Measurements from ENCODE around the gene OR5H1. TPM values are rescaled to one million over a fixed set of nuclear protein-coding genes. Genes with fewer than 3 reads are reported as not detected.

OR5H1 gene
- total RNA-seq, 1 experiment from 2014 or later: not detected

DNA sequence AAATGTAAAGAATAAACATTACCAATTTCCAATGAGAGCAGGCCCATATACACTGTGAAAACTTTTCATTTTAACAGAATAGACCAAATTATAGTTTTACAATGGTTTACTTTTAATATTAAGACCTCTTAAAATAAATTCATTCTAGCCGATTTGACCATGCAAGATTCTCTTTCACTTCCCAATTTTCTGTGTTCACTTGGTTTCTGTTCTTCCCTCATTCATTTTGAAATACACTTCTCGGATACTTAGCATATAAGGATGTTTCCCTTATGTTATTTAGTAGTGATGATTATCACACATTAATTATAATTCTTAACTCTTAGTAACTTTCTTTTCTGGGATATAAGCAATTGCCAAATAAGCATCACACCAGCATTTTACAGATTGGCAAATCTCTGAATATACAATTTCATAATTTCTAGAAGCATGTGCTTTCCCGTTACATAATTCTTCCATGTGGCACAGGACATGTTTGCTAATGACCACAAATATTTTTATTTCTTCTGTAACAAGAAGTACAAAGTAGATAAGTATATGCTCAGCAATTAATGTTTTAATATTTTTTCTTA is 49.9 kb downstream of the OR5H1 start:
- in situ Hi-C loops (cut with HindIII; ENCODE audit: low pct_unique_long_range_greater_than_20kb, low sequenced_read_pairs): no loop called here

DNA sequence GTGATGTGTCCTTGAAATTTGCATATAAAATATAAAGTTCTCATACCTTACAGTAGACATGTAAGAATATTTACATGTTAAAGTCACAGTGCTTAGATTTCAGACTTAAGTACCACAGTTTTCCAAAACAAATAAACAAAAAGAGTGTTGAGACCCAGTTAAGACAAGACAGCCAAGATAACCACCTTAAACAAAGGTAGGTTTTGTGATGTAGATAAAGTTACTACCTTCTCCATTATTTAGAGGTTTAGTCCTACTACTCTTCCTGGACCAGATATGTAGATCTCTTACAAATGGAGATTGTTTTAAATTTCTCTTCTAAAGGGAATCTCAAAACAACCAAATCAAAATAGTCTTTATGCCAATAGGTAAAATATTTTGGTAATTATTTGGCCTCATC is 51.7 kb downstream of the OR5H1 start:
- in situ Hi-C loops (cut with HindIII; ENCODE audit: low pct_unique_long_range_greater_than_20kb, low sequenced_read_pairs): no loop called here

More for the DNA sequence above, 49.9 kb downstream of the OR5H1 start:
- DNase-seq (ENCODE audit: low read depth): no peak

DNA sequence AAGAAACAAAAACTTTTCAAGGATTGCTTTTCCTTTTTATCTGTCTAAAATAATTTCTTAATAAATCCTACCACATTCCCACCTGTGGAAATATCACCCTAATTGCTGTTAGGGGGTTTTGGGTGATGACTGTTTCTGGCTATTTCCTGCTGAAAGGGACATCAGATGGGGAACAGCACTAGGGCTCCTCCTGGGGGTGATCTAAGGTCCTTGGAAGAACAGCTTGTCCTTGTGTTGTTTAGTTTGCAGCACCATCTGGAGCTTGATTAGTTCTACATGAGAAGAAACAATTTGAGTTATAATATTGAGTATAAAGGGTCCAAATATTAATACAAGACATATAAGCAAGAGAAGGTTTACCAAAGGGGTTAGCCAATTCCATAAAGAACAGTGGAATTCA is 54.7 kb downstream of the OR5H1 start:
- in situ Hi-C loops (cut with HindIII; ENCODE audit: low pct_unique_long_range_greater_than_20kb, low sequenced_read_pairs): no loop called here
- DNase-seq (ENCODE audit: low read depth): no peak

More for the DNA sequence above, 51.7 kb downstream of the OR5H1 start:
- DNase-seq (ENCODE audit: low read depth): no peak

Other genes starting within 250 kb of the OR5H1 start
- 13.6 and 24.1 TPM in 2 replicates for gene RIOX2, start 158.3 kb upstream of the OR5H1 start, total RNA-seq (2014; rRNA removed; shearing (Covaris generic); ENCODE audit: low replicate concordance)
- gene GABRR3, start 95.4 kb upstream of the OR5H1 start, total RNA-seq (2014; rRNA removed; shearing (Covaris generic); ENCODE audit: low replicate concordance): not detected in 2 replicates
- gene OR5AC2, start 43.5 kb upstream of the OR5H1 start, total RNA-seq (2014; rRNA removed; shearing (Covaris generic); ENCODE audit: low replicate concordance): not detected in 2 replicates
- not detected in 2 replicates for gene OR5H14, start 16.8 kb downstream of the OR5H1 start, total RNA-seq (2014; rRNA removed; shearing (Covaris generic); ENCODE audit: low replicate concordance)
- not detected in 2 replicates for gene OR5H15, start 36.0 kb downstream of the OR5H1 start, total RNA-seq (2014; rRNA removed; shearing (Covaris generic); ENCODE audit: low replicate concordance)
- gene OR5H6, start 133.5 kb downstream of the OR5H1 start, total RNA-seq (2014; rRNA removed; shearing (Covaris generic); ENCODE audit: low replicate concordance): not detected in 2 replicates
- gene OR5H2, start 151.8 kb downstream of the OR5H1 start, total RNA-seq (2014; rRNA removed; shearing (Covaris generic); ENCODE audit: low replicate concordance): not detected in 2 replicates
- not detected in 2 replicates for gene OR5K4, start 223.1 kb downstream of the OR5H1 start, total RNA-seq (2014; rRNA removed; shearing (Covaris generic); ENCODE audit: low replicate concordance)

All from Caki2 (cell line).